Gastroesophageal sphincter (tissue), 3 donors: ENCODE results near the gene VPS13D.

Experiments
- POLR2AphosphoS5 ChIP-seq: sonication (generic); formaldehyde crosslinking; IDR thresholded peaks from one replicate; pipeline ENCODE4 v1.6.1; 2017; ENCODE audit warnings: antibody characterized with exemption
- TF ChIP-seq, protein P1 (sequence below), 4 experiments: fragments of 200-600 bp in 2 of 4; fragments of 450-650 bp in 2 of 4; sonication (generic) in 1 of 4; IDR thresholded peaks; one replicate each; pipeline ENCODE4 v1.5.1; 2017 to 2019; ENCODE audit warnings: antibody characterized with exemption in 4 of 4, mild to moderate bottlenecking in 2 of 4, moderate library complexity in 2 of 4

DNA sequence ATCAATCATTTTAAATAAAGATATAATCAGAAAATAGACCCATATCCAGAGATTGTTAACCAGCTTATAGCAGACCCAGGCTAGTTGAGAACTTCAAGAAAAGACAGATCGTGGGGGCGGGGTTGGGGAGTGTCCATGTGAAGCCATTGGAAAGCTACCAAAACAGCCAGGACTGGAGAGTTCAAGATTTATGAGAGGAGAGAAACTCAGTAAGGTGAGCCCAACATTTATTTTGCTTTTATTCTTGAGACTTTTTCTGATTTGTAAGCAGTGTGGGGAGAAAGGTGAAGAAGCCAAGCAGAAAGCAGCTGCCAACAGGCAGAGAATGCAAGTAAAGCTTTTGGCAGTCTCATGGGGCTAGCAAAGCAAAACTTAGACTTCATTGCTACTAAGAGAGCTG lies 179.9 kb downstream of the VPS13D start:
- TF ChIP-seq, protein P1, sequence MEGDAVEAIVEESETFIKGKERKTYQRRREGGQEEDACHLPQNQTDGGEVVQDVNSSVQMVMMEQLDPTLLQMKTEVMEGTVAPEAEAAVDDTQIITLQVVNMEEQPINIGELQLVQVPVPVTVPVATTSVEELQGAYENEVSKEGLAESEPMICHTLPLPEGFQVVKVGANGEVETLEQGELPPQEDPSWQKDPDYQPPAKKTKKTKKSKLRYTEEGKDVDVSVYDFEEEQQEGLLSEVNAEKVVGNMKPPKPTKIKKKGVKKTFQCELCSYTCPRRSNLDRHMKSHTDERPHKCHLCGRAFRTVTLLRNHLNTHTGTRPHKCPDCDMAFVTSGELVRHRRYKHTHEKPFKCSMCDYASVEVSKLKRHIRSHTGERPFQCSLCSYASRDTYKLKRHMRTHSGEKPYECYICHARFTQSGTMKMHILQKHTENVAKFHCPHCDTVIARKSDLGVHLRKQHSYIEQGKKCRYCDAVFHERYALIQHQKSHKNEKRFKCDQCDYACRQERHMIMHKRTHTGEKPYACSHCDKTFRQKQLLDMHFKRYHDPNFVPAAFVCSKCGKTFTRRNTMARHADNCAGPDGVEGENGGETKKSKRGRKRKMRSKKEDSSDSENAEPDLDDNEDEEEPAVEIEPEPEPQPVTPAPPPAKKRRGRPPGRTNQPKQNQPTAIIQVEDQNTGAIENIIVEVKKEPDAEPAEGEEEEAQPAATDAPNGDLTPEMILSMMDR (IDR thresholded peaks at IDR 0.05), result no peak
- peak; percentile 28 for TF ChIP-seq POLR2AphosphoS5
